HG03196 (cell line): ENCODE results near the gene NCMAP.

Experiments used
- ATAC-seq: cut with Tn5 transposase; IDR thresholded peaks from one replicate; pipeline ENCODE4 v1.9.1; 2021; ENCODE audit not compliant: unreplicated experiment

The NCMAP gene

DNA sequence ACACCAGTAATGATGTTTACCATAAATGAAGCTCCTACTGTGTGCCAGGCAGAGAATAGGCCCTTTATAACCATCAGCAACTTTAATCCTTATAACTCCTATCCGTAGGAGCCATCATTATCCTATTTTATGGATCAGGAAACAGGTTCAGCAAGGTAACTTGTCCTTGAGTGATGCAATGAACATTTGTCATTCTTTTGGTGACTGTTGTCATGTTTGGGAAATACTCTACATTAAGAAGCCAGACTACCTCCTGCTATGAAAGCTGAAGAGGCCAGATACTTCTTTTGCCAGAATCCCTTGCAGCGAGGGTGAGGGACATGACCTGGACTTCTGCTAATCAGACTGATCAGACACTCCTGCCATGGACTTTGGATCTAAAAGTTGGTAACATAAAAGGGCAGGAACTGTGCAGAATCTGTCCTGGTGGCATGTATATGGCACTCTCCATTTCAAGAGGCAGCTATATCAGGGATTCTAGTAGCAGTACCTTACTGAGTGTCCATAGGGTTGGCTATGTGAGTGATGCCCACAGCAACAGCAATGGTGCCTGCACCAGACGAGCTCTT, 54.1 kb downstream of the NCMAP start:
- ATAC-seq, result no peak

DNA sequence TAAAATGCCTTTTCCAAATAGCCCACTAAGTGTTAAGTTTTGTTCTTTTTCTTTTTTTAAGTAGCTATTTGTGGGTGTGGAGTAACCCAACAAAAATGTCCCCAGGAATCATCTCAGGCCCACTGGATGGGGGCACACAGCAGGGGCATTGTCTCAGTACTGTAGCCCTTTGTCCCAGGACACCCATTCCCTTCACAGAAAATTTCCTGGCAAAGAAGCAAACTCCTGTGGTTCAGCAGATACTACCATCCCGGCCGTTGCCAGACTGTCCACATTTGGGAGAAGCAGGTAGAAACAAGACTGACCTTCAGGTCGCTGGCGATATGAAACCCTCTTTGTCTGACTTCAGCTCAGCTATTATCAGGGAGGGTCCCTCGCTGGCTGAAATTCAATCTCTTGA, 63.5 kb downstream of the NCMAP start:
- no peak for ATAC-seq

DNA sequence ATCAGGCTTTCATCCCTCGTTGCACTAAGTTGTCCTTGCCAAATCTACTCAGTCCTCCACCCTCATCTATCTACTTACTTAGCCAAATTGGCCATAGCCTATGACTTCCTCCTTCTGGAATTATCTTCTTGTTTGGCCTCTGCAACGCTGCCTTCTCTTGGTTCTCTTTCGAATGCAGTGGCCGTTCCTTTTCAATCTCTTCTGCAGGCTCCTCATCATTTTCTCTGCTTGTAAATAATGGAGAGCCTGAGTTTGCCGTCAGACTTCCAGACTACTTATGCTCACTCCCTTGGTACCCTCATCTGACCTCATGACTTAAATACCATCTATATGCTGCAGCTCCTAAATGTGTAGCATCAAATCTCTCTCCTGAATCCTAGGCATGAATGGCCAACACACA, 64.8 kb downstream of the NCMAP start:
- ATAC-seq, result no peak

DNA sequence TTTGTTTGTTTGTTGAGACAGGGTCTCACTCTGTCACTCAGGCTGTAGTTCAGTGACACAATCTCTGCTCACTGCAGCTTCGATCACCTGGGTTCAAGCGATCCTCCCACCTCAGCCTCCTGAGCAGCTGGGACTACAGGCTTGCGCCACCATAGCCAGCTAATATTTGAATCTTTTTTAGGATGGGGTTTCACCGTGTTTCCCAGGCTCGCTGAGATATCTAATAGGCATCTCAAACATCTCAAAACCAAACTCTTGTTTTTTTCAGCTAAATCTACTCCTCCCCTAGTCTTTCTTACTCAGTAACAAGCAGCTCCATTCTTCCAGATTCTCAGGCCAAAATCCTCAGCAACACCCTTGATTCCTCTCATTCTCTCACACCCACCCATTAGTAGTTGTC, 65.2 kb downstream of the NCMAP start:
- ATAC-seq, result no peak

DNA sequence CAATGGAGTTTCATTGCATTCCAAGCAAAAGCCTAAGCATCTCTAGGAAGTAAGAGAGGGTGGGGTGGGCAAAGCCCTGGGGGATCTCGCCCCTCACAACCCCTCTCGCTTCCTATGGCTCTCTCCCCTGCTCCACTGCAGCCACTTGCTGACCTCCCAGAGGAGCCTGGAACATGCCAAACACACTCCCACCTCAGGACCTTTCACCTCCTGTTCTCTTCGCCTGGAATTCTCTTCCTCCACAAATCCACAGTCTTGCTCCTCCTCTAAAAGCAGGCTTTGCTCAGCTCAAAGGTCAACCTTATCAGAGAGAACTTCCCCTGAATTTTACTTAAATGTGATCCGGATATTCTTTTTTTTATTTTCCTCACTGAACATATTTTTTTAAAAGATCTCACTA, 66.3 kb downstream of the NCMAP start:
- ATAC-seq, result no peak

DNA sequence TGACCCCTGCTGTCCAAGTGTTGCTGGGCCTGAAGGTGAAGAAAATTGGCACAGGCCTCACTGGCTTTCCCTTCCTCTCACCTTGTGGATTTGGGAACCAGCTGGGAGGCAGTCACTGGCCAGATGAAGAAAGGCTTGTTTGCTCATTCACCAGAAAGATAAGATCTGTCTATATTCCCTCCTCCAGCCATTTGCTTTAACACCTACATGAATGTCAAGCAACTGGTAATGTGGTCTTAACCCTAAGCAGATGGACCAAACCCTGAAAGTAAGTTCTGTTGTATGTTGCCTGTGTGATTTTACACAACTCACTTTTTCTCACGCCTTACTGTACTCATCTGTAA, 76.9 kb downstream of the NCMAP start:
- no peak for ATAC-seq

DNA sequence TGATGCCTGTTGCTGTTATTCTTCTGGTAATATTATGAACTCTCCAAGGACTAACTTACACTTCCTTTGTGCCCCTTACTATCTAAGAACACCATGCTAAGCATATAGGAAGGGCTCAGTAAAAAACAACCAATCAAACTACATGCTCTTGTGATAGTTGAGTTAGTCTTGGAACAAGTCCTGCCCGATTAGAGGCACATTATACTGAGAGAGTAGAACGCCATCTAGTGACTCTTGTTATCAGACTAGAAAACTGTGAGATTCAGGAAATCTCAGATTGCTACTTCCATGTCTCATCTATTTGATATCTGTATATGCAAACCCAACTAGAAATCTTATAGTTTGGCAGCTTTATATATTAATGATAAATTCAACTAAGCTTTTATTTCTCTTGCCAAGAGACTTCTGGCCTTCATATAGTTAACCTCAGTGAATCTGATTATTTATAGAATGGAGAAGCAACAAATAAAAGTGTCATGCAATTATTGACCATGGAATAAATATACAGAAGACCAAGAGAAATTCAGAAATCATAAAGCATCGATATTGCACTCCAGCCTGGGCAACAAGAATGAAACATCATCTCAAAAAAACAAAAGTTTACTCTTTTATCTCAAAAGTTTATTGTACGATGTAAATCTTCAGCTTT, 79.4 kb downstream of the NCMAP start:
- peak; percentile 55 for ATAC-seq

DNA sequence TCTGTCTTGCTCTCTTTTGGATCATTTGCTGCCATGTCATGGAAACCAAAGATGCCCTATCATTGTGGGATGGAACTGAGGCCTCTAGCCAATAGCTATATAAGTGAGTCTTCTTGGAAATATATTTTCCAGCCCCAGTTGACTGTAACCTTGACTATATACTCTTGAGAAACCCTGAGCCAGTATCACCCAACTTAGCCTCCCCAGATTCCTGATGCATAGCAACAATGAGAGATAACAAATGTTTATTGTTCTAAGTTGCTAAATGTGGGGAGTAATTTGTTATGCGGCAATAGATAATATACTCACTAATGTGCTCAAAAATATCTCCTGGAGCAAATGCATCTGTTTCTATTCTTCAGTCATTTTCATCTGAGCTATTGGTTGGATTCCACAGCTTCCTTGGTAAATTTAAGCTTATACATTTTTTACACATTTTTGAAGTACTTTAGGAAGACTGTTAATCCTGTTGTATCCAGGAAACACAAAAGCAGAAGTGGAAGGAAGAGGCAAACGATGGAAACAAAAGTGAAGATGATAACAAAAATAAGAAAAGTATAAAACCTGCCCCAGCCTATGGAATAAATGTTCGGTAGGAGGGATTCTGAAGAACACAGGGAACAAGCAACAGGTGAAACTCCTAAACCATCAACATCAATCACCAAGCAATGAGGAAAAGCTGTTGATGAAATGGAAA, 80.9 kb downstream of the NCMAP start:
- ATAC-seq, result no peak

DNA sequence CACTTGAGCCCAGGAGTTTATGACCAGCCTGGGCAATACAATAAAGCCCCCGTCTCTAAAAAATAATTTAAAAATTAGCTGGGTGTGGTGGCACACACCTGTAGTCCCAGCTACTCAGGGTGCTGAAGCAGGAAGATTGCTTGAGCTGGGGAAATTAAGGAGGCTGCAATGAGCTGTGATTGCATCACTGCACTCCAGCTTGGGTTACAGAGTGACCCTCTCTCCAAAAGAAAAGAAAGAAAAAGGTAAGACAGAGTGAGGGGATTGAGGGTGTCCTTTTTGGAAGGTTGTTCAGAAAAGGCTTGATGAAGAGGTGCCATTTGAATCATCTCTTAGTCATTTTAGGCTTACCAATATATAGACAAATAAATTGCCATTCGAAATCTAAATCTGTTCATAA, 83.2 kb downstream of the NCMAP start:
- no peak for ATAC-seq

DNA sequence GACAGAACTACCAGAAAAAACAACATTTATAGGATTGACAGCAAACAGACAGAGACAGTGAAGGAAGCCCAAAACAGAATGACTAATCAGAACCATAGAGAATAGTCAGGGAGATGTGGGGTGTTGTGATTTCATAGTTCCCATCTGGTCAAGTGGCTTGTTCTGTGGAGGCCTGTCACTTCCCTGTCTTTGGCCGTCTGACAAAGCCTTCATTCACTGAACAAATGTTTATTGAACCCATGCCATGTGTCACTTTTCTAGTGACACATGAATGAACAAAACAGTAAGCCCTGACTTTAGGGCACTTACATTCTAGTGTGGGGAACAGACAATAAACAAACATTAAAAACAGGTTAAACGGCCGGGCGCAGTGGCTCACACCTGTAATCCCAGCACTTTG, 84.0 kb downstream of the NCMAP start:
- ATAC-seq, result no peak

DNA sequence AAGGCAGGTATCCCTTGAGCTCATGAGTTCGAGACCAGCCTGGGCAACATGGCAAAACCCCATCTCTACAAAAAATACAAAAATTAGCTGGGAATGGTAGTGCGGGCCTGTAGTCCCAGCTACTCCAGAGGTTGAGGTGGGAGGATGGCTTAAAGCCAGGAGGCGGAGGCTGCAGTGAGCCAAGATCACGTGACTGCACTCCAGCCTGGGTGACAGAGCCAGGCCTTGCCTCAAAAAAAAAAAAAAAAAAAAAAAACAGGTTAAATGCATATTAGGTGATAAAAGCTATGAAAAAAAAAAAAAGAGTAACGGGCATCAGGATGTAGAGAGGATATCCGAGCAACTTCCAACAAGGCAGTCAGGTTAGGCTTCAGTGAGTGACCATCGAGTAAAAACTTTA, 84.4 kb downstream of the NCMAP start:
- no peak for ATAC-seq

DNA sequence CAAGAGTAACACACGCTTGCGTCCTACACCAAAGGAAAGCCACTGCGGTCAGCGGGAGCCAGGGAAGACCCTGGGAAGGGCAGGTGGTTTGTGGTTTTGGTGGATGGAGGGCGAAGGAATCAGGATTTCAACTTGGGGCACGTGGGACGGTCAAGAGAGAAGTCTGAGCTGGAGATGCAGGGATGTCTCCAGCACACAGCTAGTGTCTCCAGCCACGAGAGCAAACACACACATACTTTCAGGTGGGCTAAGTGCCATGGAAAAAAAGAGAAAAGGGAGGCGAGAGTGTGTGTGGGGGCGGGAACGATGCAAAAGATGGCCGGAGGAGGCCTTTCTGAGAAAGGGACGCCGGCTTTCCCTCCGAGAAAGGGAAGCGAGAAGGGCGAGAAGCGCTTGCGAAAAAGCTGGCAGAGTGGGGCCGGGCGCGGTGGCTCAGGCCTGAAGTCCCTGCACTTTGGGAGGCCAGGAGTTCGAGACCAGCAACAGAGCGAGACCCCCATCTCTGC, 85.8 kb downstream of the NCMAP start:
- no peak for ATAC-seq

DNA sequence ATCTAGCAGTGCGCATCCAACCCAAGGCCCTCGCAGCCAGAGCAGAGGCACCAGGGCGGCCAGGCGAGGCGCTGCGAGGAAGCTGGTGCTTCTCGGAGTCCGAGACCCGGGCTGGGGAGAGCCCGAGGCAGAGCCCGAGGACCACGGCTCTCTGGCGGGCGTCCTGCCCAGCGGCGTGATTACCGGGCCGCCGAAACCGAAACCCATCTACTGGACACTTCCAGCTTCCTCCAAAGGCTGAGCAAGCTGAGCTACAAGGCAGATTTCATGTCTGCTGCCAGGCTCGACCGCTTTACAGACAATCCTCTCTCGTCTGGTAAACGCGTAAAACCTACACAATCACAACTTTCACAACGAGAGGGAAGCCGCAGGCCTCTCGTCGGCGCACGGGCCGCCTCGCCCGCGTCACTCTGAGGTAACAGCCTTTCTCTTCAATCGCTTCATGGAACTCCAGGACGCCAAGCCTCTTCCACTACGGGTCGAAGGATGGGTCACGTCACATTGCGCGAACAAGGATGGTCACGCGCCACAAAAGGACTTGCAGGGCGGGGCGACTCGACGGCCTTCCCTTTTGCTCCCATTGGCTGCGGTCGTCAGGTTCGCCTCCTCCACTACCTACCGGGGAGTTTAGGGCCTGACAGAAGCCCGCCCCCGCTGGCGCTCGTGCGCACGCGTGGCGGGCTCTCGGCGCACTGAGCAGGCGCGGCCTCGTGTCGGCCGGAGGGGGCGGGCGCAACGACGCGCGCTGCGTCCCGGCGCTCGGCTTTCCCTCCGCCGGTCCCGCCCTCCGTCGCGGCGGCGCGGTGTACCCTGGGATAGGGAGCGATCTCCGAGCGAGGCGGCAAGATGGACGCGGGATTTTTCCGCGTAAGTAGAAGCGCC, 86.8 kb downstream of the NCMAP start, which contains the start of gene SRRM1:
SRRM1 (plus strand) TSS at position 822 of the 882 bp plus-strand sequence; CDS start at position 847, 25 bp downstream.
- peak; percentile 86 for ATAC-seq

DNA sequence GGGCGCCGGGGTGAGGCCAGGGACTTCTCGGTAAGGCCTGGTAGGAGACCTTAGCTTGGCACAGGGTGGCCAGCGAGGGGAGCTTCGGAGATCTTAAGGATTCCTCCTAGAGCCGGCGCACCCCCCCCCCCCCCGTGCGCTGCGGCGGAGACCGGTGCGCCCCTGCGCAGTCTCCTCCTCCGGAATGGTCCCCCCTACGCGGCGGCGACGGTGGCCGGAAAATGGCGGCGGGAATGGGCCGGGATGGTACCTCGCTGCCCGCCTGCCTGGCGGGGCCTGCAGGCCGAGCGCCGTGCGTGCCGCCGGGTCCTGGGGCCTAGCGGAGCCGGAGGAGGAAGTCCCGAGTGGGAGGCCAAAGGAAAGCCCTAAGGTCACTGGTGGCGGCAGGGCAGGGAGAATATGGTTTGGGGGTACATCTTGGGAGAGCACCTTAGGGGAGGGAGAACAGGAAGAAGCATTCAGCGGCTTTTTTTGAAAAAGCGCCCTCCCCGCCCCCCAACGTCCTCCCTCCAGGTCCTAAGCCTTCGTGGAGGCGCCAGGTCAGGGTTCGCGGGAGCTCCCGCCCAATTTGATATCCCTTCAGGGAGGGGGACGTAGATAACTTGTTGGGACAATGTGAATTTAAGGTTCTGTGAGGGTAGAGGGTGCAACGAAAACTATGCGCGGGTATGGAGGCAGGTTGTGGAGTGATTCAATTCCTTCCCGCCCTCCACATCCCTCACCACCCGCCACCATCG, 87.6 kb downstream of the NCMAP start:
- peak; percentile 23 for ATAC-seq

DNA sequence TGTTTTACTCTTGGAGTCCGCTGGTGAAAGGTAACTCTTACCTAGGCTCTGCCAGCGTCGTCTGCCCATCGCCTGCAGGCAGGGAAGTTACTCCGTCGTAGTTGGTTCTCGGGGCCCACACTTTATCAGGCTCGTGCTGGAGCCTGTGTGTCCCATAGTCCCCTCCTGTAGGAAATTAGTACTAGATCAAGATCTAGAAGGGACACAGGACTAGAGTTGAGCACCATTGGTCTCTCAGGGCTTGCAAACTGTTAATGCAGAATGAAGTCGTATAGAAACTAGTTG, 88.2 kb downstream of the NCMAP start:
- ATAC-seq, result no peak

DNA sequence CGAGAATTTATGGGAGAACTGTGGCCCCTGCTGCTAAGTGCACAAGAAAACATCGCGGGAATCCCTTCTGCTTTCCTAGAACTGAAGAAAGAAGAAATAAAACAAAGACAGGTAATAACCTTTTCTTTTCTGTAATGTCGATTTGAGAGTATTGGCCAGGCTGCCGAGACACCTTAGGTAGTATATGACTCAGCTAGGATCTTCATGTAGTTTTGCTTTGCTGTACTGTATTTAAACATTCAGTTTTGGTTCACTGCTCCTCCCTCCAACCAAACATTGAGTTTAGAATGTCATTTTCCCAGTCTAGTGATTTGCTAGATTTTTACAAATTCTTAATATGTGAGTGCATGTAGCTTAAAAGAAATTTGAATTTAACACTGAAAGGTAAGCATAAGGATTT, 93.0 kb downstream of the NCMAP start:
- ATAC-seq, result no peak

DNA sequence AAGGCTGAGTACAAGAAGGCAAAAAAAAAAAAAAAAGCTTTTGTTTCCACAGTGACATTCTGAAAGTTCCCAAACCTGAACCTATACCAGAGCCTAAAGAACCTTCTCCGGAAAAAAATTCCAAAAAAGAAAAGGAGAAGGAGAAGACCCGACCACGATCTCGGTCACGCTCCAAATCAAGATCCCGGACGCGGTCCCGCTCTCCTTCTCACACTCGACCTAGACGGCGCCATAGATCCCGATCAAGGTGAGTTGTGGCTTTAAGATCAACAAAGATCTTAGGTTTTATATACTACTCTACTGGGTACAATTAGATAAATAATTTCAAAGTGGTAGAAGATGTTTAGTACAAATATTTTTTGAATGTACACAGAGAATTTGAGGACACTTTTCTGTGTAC, 96.5 kb downstream of the NCMAP start:
- ATAC-seq, result no peak

DNA sequence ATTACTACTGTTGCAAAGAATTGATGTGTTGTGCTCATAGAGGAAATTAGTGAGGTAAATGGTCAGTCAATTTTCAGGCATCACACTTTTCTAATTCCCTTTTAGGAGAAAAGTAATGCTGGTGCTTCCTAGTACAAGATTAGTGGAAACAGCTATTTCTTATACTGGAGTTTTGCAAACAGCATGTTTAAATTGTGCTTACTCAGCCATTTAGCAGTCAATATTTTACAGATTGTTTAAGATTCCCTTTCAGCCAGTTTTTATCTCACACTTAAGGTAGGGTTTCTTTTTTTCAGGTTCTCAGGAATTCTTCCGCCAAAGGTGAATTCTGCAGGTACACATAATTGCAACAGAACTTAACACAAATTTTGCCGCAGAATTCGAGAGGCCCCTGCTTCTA, 98.1 kb downstream of the NCMAP start:
- ATAC-seq, result no peak

DNA sequence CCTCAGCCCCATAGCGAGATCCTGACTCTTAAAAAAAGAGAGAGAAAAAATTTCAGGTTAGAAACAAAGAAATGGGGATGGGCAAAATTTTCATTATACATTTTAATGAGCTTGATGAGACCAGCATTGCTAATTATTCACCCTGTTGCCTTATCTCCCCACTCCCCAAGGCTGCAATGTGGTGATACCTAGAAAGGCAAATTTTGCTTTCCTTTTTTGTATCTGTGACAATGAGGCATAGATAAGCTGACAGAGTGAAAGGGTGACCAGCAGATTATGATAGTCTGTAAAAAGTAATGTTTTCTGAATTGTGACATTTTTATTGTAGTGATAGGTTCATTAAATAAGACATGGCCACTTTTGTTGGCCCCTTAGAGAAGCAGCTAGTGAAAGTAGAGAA, 100.2 kb downstream of the NCMAP start:
- no peak for ATAC-seq

DNA sequence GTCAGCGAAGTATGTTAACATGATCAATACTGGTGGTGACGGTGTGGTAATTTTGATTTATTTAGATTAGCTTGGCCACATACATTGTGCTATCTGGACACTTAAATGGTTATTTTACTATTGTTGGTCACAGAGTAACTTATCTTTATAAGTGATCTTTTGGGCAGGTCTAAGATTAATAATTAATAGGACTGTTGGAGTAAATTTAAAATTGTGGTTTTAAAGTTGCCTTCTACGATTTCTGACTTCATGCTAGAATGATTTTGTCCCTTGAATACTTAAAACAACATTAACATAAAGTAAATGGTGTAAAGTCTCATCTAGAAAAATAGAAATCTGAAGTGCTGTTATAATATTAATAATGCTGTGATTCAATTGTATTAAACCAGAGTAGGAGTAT, 101.9 kb downstream of the NCMAP start:
- no peak for ATAC-seq
